ENCODE measurements around the gene HORMAD2. TPM values are rescaled to one million over a fixed set of nuclear protein-coding genes. Genes with fewer than 3 reads are reported as not detected.
"Not testable (repeated sequence)": the region's sequence is repeated elsewhere in the genome, so short reads cannot be mapped to it uniquely, and the experiment has no call there.

The HORMAD2 gene
- total RNA-seq, 1 experiment from 2014 or later = not detected

DNA sequence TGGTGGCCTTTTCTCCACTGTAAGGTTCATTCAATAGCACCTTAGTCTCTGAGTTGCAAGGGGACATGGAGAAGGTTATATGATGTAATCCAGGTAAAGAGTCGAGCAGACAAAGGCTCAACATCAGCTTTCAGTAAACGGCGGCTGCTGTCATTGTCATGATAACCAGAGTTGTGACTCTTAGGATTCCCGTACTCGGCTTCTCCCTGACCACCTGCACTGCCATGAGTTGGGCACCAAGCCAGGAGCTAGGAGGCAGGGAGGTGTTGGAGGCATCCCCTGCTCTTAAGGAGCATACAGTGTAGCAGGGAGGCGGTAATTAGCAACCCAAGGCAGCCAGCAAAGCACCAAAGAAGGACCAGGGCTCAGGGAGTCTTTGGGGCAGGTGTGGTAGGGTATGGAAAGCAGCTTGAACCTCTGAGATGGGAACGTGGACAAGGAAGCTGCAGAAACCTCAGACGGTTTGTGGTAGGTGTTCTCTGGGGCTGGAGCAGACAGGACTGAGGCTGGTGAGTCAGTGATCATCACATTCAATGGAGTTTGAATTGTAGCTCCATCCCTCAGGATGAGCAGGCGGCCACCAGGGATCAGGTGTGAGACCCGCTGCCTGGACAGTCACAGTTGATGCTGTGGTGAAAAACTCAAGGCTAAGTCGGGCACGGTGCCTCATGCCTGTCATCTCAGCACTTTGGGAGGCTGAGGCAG, 134.6 kb downstream of the HORMAD2 start:
- Histone ChIP-seq H3K79me2 (ENCODE audit: low read depth) (0 out of 2 replicates have a peak, but pooled peaks cover 9% of the 10 kb centered on the region), H3K9me2 (ENCODE audit: insufficient read depth) (no peaks in the 10 kb centered on the region), H3K4me3 (no peak overlapping the region), H3K4me2 (peak overlapping the region; percentile 53), H3K27me3 (ENCODE audit: insufficient read depth, low read depth) (no peaks in the 10 kb centered on the region), H3F3A (ENCODE audit: insufficient read depth, low read depth) (peaks cover 60% of the 10 kb centered on the region), H3K27ac (peak overlapping the region; percentile 98), H3K36me3 (ENCODE audit: low read depth) (no peaks in the 10 kb centered on the region), H2AFZ (peak overlapping the region; percentile 45), H3K4me1 (replicated peaks; ENCODE audit: insufficient read depth) (peaks cover 62% of the 10 kb centered on the region), H3K9me3 (ENCODE audit: insufficient read depth, low read depth) (no peaks in the 10 kb centered on the region), H4K20me1 (ENCODE audit: insufficient read depth) (no peaks in the 10 kb centered on the region)
- intact Hi-C loops (cut with micrococcal nuclease; ENCODE audit: unreplicated experiment) = no loop called here
- ChIA-PET CTCF (interaction anchor here (0.6 kb wide), 1 partner anchor 41 kb away, joined by 3 read pairs; no protein-coding TSS in a partner anchor), POLR2A (ENCODE audit: unreplicated experiment) (interaction anchor here (0.6 to 1.0 kb wide), 3 partner anchors 10 to 19 kb away, joined by 3 to 7 read pairs (median 5); no protein-coding TSS in a partner anchor)
- no TSS peak for BruUV-seq (replicated peaks)
- TF ChIP-seq, protein P1, sequence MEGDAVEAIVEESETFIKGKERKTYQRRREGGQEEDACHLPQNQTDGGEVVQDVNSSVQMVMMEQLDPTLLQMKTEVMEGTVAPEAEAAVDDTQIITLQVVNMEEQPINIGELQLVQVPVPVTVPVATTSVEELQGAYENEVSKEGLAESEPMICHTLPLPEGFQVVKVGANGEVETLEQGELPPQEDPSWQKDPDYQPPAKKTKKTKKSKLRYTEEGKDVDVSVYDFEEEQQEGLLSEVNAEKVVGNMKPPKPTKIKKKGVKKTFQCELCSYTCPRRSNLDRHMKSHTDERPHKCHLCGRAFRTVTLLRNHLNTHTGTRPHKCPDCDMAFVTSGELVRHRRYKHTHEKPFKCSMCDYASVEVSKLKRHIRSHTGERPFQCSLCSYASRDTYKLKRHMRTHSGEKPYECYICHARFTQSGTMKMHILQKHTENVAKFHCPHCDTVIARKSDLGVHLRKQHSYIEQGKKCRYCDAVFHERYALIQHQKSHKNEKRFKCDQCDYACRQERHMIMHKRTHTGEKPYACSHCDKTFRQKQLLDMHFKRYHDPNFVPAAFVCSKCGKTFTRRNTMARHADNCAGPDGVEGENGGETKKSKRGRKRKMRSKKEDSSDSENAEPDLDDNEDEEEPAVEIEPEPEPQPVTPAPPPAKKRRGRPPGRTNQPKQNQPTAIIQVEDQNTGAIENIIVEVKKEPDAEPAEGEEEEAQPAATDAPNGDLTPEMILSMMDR (conservative IDR thresholded peaks at IDR 0.05) = no peak
- TF ChIP-seq EZH2 (IDR thresholded peaks at IDR 0.05; ENCODE audit: low read depth) = no peak
- DNase-seq = peak; percentile 49 to 66

GRCh38 chr22:30216272-30216671, 136.0 kb downstream of the HORMAD2 start:
- H3K27me3 ChIP-seq (ENCODE audit: insufficient read depth, low read depth); intact Hi-C loops (cut with micrococcal nuclease; ENCODE audit: unreplicated experiment); DNase-seq; H4K20me1 ChIP-seq (ENCODE audit: insufficient read depth); H3K79me2 ChIP-seq (ENCODE audit: low read depth); BruUV-seq (replicated peaks); H3K4me3 ChIP-seq; H3K9me2 ChIP-seq (ENCODE audit: insufficient read depth); H3K36me3 ChIP-seq (ENCODE audit: low read depth); POLR2A ChIA-PET (ENCODE audit: unreplicated experiment); H3K4me2 ChIP-seq; CTCF ChIA-PET; H2AFZ ChIP-seq; H3K9me3 ChIP-seq (ENCODE audit: insufficient read depth, low read depth): not testable (repeated sequence)
- peaks cover 51% of the 10 kb centered on the region for H3K4me1 ChIP-seq (replicated peaks; ENCODE audit: insufficient read depth)
- H3F3A ChIP-seq (ENCODE audit: insufficient read depth, low read depth) = peaks cover 49% of the 10 kb centered on the region
- peak overlapping the region; percentile 98 for H3K27ac ChIP-seq

DNA sequence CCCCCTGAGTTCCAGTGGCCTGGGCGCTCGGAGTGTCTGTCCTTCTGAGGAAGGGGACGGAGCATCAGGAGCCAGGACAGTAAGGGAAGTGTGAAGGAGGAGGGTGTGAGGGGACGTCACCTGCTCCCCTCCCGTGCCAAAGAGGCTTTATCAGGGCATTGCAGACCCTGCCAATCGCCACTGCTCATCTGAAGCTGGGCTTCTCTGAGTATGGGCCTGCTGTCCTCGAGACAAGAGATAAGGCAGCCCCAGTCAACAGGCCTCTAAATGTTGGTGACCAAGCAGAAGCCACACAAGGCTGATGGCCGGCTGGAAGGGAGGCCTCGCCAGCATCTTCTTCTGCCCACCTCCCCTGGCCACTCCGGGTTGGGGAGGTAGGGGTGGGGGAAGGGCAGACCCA, 136.4 kb downstream of the HORMAD2 start:
- Histone ChIP-seq H3K4me3 (no peak overlapping the region), H3K9me2 (ENCODE audit: insufficient read depth) (no peaks in the 10 kb centered on the region), H3K27me3 (ENCODE audit: insufficient read depth, low read depth) (no peaks in the 10 kb centered on the region), H3K79me2 (ENCODE audit: low read depth) (no peaks in the 10 kb centered on the region), H3K36me3 (ENCODE audit: low read depth) (no peaks in the 10 kb centered on the region), H3K4me2 (no peak overlapping the region), H3F3A (ENCODE audit: insufficient read depth, low read depth) (peaks cover 45% of the 10 kb centered on the region), H2AFZ (no peak overlapping the region), H3K9me3 (ENCODE audit: insufficient read depth, low read depth) (no peaks in the 10 kb centered on the region), H4K20me1 (ENCODE audit: insufficient read depth) (no peaks in the 10 kb centered on the region), H3K4me1 (replicated peaks; ENCODE audit: insufficient read depth) (peaks cover 46% of the 10 kb centered on the region), H3K27ac (peak overlapping the region; percentile 98; the same call in 1 of the 2 replicates)
- POLR2A ChIA-PET (ENCODE audit: unreplicated experiment) = no interaction called here
- DNase-seq = no peak
- BruUV-seq (replicated peaks) = no TSS peak
- no peak for TF ChIP-seq EZH2 (IDR thresholded peaks at IDR 0.05; ENCODE audit: low read depth)
- TF ChIP-seq, protein P1 (conservative IDR thresholded peaks at IDR 0.05) = no peak
- intact Hi-C loops (cut with micrococcal nuclease; ENCODE audit: unreplicated experiment) = no loop called here
- CTCF ChIA-PET = no interaction called here
